DOHH2 (cell line): ENCODE results near the gene ANTXR2.

Experiments
- H3F3A ChIP-seq: fragments of 200-600 bp; sonication (generic), shearing (Covaris generic); 2 replicates; pipeline ENCODE4 v1.6.0; 2016; ENCODE audit warnings: antibody characterized with exemption, mild to moderate bottlenecking; ENCODE audit not compliant: control insufficient read depth, insufficient read depth
- H3K27ac ChIP-seq: fragments of 200-600 bp; sonication (generic); 2 replicates; pipeline ENCODE4 v1.5.1; 2014; ENCODE audit warnings: low read depth, mild to moderate bottlenecking, low read length, moderate library complexity
- H3K27me3 ChIP-seq: fragments of 200-600 bp; sonication (generic); 2 replicates; pipeline ENCODE4 v1.6.1; 2014; ENCODE audit warnings: mild to moderate bottlenecking, low read length, mixed read lengths; ENCODE audit not compliant: control insufficient read depth
- H3K36me3 ChIP-seq: fragments of 200-600 bp; sonication (generic); 2 replicates; pipeline ENCODE4 v1.6.1; 2014; ENCODE audit warnings: mild to moderate bottlenecking, low read length, moderate library complexity, mixed read lengths; ENCODE audit not compliant: control insufficient read depth
- H3K4me1 ChIP-seq: fragments of 200-600 bp; sonication (generic); 2 replicates; pipeline ENCODE4 v1.6.1; 2014; ENCODE audit warnings: mild to moderate bottlenecking, low read length, mixed read lengths; ENCODE audit not compliant: control insufficient read depth
- H3K4me2 ChIP-seq: fragments of 200-600 bp; sonication (generic); 2 replicates; pipeline ENCODE4 v1.6.0; 2014; ENCODE audit warnings: mild to moderate bottlenecking, low read length, moderate library complexity
- H3K4me3 ChIP-seq: fragments of 200-600 bp; sonication (generic); 2 replicates; pipeline ENCODE4 v1.5.1; 2014; ENCODE audit warnings: mild to moderate bottlenecking, low read length, mixed read lengths
- H3K79me2 ChIP-seq: fragments of 200-600 bp; sonication (generic); 2 replicates; pipeline ENCODE4 v1.6.1; 2014; ENCODE audit warnings: mild to moderate bottlenecking, low read length, mixed read lengths; ENCODE audit not compliant: control insufficient read depth
- H3K9me2 ChIP-seq: fragments of 200-600 bp; sonication (generic); replicated peaks from 2 replicates; pipeline ENCODE4 v1.6.1; 2014; ENCODE audit warnings: mild to moderate bottlenecking, low read length, mixed read lengths; ENCODE audit not compliant: control insufficient read depth
- H3K9me3 ChIP-seq: fragments of 200-600 bp; sonication (generic); 2 replicates; pipeline ENCODE4 v1.6.1; 2014; ENCODE audit warnings: antibody characterized with exemption, low read length, mixed read lengths; ENCODE audit not compliant: control insufficient read depth, insufficient read depth
- H4K20me1 ChIP-seq: fragments of 200-600 bp; sonication (generic); 2 replicates; pipeline ENCODE4 v1.6.0; 2014; ENCODE audit warnings: low read depth, mild to moderate bottlenecking, antibody characterized with exemption, low read length, moderate library complexity; ENCODE audit not compliant: control insufficient read depth, insufficient read depth
- EZH2phosphoT487 ChIP-seq: fragments of 200-600 bp; sonication (generic); IDR thresholded peaks from 2 replicates; pipeline ENCODE4 v1.6.1; 2017; ENCODE audit warnings: borderline replicate concordance, mild to moderate bottlenecking, antibody characterized with exemption, low read length, moderate library complexity, mixed read lengths
- TF ChIP-seq, protein P1 (sequence below): fragments of 200-600 bp; sonication (generic); IDR thresholded peaks from one replicate; pipeline ENCODE4 v1.5.1; 2014; ENCODE audit warnings: antibody characterized with exemption, mild to moderate bottlenecking, low read depth, low read length; ENCODE audit not compliant: poor library complexity, severe bottlenecking

Gene ANTXR2

DNA sequence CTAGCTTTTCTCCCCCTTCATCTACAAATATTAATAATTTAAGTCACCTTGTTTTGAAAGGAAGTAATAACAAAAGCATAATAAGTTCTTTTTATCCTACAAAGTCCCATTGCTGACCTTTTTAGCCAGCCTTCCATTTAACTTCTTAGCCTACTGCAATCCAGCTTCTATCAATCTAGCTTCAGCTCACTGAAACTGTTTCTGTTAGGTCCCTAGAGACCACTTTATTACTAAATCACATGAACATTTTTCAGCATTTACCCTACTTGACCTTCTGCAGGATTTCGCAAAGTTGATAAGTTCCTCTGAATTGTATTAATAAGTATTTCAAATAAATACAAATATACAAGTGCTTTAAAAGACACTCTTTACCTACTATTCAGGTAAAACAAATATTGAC is 186.5 kb downstream of the ANTXR2 start:
- H3K4me3 ChIP-seq: no peak overlapping the region
- H3K4me2 ChIP-seq: no peak overlapping the region
- no peaks in the 10 kb centered on the region for H3K36me3 ChIP-seq
- H3K79me2 ChIP-seq: no peaks in the 10 kb centered on the region
- H3K9me3 ChIP-seq: no peaks in the 10 kb centered on the region
- H3K9me2 ChIP-seq: no peaks in the 10 kb centered on the region
- H3K27ac ChIP-seq: no peak overlapping the region
- H3F3A ChIP-seq: no peaks in the 10 kb centered on the region
- TF ChIP-seq, protein P1, sequence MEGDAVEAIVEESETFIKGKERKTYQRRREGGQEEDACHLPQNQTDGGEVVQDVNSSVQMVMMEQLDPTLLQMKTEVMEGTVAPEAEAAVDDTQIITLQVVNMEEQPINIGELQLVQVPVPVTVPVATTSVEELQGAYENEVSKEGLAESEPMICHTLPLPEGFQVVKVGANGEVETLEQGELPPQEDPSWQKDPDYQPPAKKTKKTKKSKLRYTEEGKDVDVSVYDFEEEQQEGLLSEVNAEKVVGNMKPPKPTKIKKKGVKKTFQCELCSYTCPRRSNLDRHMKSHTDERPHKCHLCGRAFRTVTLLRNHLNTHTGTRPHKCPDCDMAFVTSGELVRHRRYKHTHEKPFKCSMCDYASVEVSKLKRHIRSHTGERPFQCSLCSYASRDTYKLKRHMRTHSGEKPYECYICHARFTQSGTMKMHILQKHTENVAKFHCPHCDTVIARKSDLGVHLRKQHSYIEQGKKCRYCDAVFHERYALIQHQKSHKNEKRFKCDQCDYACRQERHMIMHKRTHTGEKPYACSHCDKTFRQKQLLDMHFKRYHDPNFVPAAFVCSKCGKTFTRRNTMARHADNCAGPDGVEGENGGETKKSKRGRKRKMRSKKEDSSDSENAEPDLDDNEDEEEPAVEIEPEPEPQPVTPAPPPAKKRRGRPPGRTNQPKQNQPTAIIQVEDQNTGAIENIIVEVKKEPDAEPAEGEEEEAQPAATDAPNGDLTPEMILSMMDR: no peak
- no peak for TF ChIP-seq EZH2phosphoT487
- no peaks in the 10 kb centered on the region for H4K20me1 ChIP-seq
- no peaks in the 10 kb centered on the region for H3K4me1 ChIP-seq
- no peaks in the 10 kb centered on the region for H3K27me3 ChIP-seq

DNA sequence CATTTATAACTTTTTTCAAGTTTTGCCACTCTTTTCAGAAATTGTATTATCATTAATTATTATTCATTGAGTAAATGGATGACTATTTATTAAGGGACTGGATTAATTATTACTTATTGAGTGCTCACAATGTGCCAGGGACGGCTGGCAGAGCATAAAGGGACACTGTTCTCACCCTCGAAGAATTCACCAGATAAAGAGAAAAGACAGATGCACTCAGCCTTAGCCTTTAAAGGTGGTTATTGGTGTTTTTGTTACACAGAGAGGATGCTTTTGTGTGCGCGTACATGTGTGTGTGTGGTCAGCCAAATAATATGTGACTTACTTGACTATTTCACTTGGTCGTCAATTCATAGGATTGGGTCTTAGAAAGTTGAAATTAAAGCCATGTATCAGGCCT is 187.0 kb downstream of the ANTXR2 start:
- no peak overlapping the region for H3K27ac ChIP-seq
- no peaks in the 10 kb centered on the region for H3K79me2 ChIP-seq
- TF ChIP-seq EZH2phosphoT487: no peak
- TF ChIP-seq, protein P1: no peak
- H3K4me2 ChIP-seq: no peak overlapping the region
- no peaks in the 10 kb centered on the region for H3K36me3 ChIP-seq
- H3K9me3 ChIP-seq: no peaks in the 10 kb centered on the region
- H4K20me1 ChIP-seq: no peaks in the 10 kb centered on the region
- no peaks in the 10 kb centered on the region for H3K9me2 ChIP-seq
- no peaks in the 10 kb centered on the region for H3F3A ChIP-seq
- no peak overlapping the region for H3K4me3 ChIP-seq
- no peaks in the 10 kb centered on the region for H3K27me3 ChIP-seq
- no peaks in the 10 kb centered on the region for H3K4me1 ChIP-seq

DNA sequence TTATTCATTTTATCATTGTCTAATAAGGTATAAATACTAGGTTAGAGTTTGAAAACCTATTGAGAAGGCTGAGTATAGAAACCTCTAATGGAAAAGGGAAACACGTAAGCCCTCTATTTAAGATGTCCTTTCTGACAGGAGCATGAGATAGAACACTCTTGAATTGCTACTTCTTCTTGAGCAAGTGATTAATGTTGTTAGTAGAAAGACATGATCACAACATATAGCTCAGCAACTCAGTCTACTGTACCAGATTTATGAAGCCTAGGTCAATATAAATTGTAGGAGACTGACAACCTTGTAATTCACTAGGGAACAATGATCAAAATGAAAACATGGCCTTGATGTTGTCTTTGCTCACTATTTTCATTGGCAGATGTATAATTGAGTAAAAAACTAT is 189.7 kb downstream of the ANTXR2 start:
- Histone ChIP-seq H3K79me2 (no peaks in the 10 kb centered on the region), H4K20me1 (no peaks in the 10 kb centered on the region), H3K4me2 (no peak overlapping the region), H3K4me1 (no peaks in the 10 kb centered on the region), H3K36me3 (no peaks in the 10 kb centered on the region), H3K4me3 (no peak overlapping the region), H3F3A (no peaks in the 10 kb centered on the region), H3K27ac (no peak overlapping the region), H3K9me2 (no peaks in the 10 kb centered on the region), H3K27me3 (no peaks in the 10 kb centered on the region), H3K9me3 (no peaks in the 10 kb centered on the region)
- no peak for TF ChIP-seq EZH2phosphoT487
- TF ChIP-seq, protein P1: no peak

DNA sequence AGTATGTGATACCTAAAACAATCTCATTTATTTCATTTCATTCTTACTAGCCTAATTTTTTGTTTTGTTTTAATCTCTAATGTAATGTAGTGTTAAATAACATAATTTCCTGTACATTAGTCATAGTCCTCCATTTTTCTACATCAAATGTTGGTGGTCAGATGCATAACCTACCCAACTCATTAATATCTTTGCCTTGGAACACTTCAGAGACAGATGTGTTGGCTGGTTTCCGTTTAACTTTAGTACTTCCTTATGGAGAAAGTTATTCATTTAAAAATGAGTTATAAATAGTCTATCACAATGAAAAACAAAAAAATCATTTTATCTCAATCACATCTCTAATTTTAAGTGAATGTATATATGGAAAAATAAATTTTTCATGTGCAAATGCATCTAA is 190.2 kb downstream of the ANTXR2 start:
- H3K79me2 ChIP-seq: no peaks in the 10 kb centered on the region
- no peak overlapping the region for H3K4me2 ChIP-seq
- H3K4me1 ChIP-seq: no peaks in the 10 kb centered on the region
- no peaks in the 10 kb centered on the region for H3F3A ChIP-seq
- H3K27me3 ChIP-seq: no peaks in the 10 kb centered on the region
- no peaks in the 10 kb centered on the region for H3K36me3 ChIP-seq
- no peaks in the 10 kb centered on the region for H3K9me2 ChIP-seq
- H3K9me3 ChIP-seq: no peaks in the 10 kb centered on the region
- H3K27ac ChIP-seq: no peak overlapping the region
- no peaks in the 10 kb centered on the region for H4K20me1 ChIP-seq
- TF ChIP-seq, protein P1: no peak
- TF ChIP-seq EZH2phosphoT487: no peak
- no peak overlapping the region for H3K4me3 ChIP-seq
